Fibroblast of skin of left biceps (primary cell): ENCODE results near the gene SLC8B1.

Source experiments
- DNase-seq, 2 experiments: peaks; one replicate each; pipeline ENCODE4 v3.0.0-alpha.2; 2013; ENCODE audit warnings: low read depth in 2 of 2

The SLC8B1 gene

GRCh38 chr12:113322343-113322742, 12.6 kb downstream of the SLC8B1 start:
- DNase-seq: no peak

- DNase-seq: no peak
Observed at GRCh38 chr12:113320401-113320800, 14.5 kb downstream of the SLC8B1 start.

- DNase-seq: no peak
Observed at GRCh38 chr12:113318900-113319628, 15.8 kb downstream of the SLC8B1 start.

GRCh38 chr12:113318046-113318656, 16.8 kb downstream of the SLC8B1 start:
- no peak for DNase-seq

- no peak for DNase-seq
Observed at GRCh38 chr12:113317122-113317521, 17.8 kb downstream of the SLC8B1 start.

- no peak for DNase-seq
Observed at GRCh38 chr12:113316155-113316554, 18.8 kb downstream of the SLC8B1 start.

- DNase-seq: no peak
Observed at GRCh38 chr12:113315358-113315757, 19.6 kb downstream of the SLC8B1 start.

GRCh38 chr12:113314121-113314529, 20.8 kb downstream of the SLC8B1 start:
- no peak for DNase-seq

GRCh38 chr12:113310489-113310888, 24.4 kb downstream of the SLC8B1 start:
- DNase-seq: no peak

GRCh38 chr12:113306382-113306781, 28.5 kb downstream of the SLC8B1 start:
- DNase-seq: no peak

- no peak for DNase-seq
Observed at GRCh38 chr12:113305281-113305856, 29.5 kb downstream of the SLC8B1 start.

GRCh38 chr12:113302886-113303640, 31.8 kb downstream of the SLC8B1 start:
- no peak for DNase-seq

GRCh38 chr12:113302466-113302865, 32.4 kb downstream of the SLC8B1 start:
- no peak for DNase-seq

GRCh38 chr12:113301811-113302210, 33.1 kb downstream of the SLC8B1 start:
- DNase-seq: no peak

- peak in 1 of 2 experiments; percentile 10 for DNase-seq
Observed at GRCh38 chr12:113299619-113300237, 35.2 kb downstream of the SLC8B1 start.

- DNase-seq: no peak
Observed at GRCh38 chr12:113298861-113299545, 35.9 kb downstream of the SLC8B1 start.

- DNase-seq: no peak
Observed at GRCh38 chr12:113298472-113298817, 36.5 kb downstream of the SLC8B1 start.

GRCh38 chr12:113297621-113298471, 37.1 kb downstream of the SLC8B1 start:
- DNase-seq: no peak

GRCh38 chr12:113297214-113297587, 37.7 kb downstream of the SLC8B1 start:
- DNase-seq: no peak

- no peak for DNase-seq
Observed at GRCh38 chr12:113296557-113297213, 38.2 kb downstream of the SLC8B1 start.
